GM06990 (cell line): ENCODE measurements around the gene NUPR1.

Source experiments
- DNase-seq: peaks from one replicate; pipeline ENCODE4 v3.0.0-alpha.2; 2011; ENCODE audit not compliant: insufficient read length; ENCODE audit errors: extremely low read depth
- H3K27me3 ChIP-seq: replicated peaks from 2 replicates; pipeline ENCODE4 v1.6.0; 2011; ENCODE audit warnings: low read length; ENCODE audit not compliant: control insufficient read depth, insufficient read depth
- H3K36me3 ChIP-seq: 2 replicates; pipeline ENCODE4 v1.5.1; 2011; ENCODE audit warnings: low read length; ENCODE audit not compliant: control insufficient read depth, insufficient read depth
- H3K4me3 ChIP-seq: replicated peaks from 2 replicates; pipeline ENCODE4 v1.5.1; 2011; ENCODE audit warnings: low read depth, mild to moderate bottlenecking, control low read depth, low read length
- CTCF ChIP-seq: IDR thresholded peaks from 2 replicates; pipeline ENCODE4 v1.5.1; 2011; ENCODE audit warnings: low read length, control low read depth, mild to moderate bottlenecking, inconsistent platforms; ENCODE audit not compliant: insufficient read depth, poor library complexity, severe bottlenecking

Gene NUPR1

GRCh38 chr16:28538733-28539596, at the start of gene NUPR1:
Gene NUPR1 (minus strand): TSS chr16:28538974. CDS start chr16:28538907, 67 bp downstream.
- Histone ChIP-seq H3K27me3 (no peaks in the 10 kb centered on the region), H3K4me3 (no peak within 1 kb of the TSS), H3K36me3 (no peaks in the 10 kb centered on the region)
- DNase-seq = no peak
- TF ChIP-seq CTCF = no peak

- no peak overlapping the region for H3K4me3 ChIP-seq
- H3K27me3 ChIP-seq = no peaks in the 10 kb centered on the region
- H3K36me3 ChIP-seq = peaks cover 11% of the 10 kb centered on the region
- no peak for DNase-seq
- TF ChIP-seq CTCF = no peak
Observed at GRCh38 chr16:28587386-28587785, 48.6 kb upstream of the NUPR1 start.

GRCh38 chr16:28586466-28586865, 47.7 kb upstream of the NUPR1 start:
- no peak overlapping the region for H3K4me3 ChIP-seq
- DNase-seq = no peak
- H3K36me3 ChIP-seq = peaks cover 12% of the 10 kb centered on the region
- TF ChIP-seq CTCF = no peak
- no peaks in the 10 kb centered on the region for H3K27me3 ChIP-seq

- Histone ChIP-seq H3K4me3 (no peak overlapping the region), H3K36me3 (peaks cover 9% of the 10 kb centered on the region), H3K27me3 (no peaks in the 10 kb centered on the region)
- TF ChIP-seq CTCF = no peak
- no peak for DNase-seq
Observed at GRCh38 chr16:28585674-28586073, 46.9 kb upstream of the NUPR1 start.

- Histone ChIP-seq H3K4me3 (no peak overlapping the region), H3K36me3 (peaks cover 6% of the 10 kb centered on the region; the same call in 1 of the 2 replicates), H3K27me3 (no peaks in the 10 kb centered on the region)
- TF ChIP-seq CTCF = no peak
- no peak for DNase-seq
Observed at GRCh38 chr16:28580726-28581315, 42.0 kb upstream of the NUPR1 start.
